GM18505 (cell line): Measurements from ENCODE around the gene TRIM34.

Experiments
- ATAC-seq: cut with Tn5 transposase; IDR thresholded peaks from one replicate; pipeline ENCODE4 v1.9.1; 2021; ENCODE audit not compliant: unreplicated experiment
- POLR2A ChIP-seq: IDR thresholded peaks from 4 replicates; pipeline ENCODE4 v1.6.1; 2011; ENCODE audit warnings: borderline replicate concordance; ENCODE audit not compliant: insufficient read depth, insufficient read length; ENCODE audit errors: extremely low read depth

Gene TRIM34

GRCh38 chr11:5603326-5603725 is 21.5 kb upstream of the TRIM34 start:
- ATAC-seq, result no peak
- TF ChIP-seq POLR2A, result no peak

GRCh38 chr11:5604896-5605295 is 19.9 kb upstream of the TRIM34 start:
- no peak for TF ChIP-seq POLR2A
- no peak for ATAC-seq

DNA sequence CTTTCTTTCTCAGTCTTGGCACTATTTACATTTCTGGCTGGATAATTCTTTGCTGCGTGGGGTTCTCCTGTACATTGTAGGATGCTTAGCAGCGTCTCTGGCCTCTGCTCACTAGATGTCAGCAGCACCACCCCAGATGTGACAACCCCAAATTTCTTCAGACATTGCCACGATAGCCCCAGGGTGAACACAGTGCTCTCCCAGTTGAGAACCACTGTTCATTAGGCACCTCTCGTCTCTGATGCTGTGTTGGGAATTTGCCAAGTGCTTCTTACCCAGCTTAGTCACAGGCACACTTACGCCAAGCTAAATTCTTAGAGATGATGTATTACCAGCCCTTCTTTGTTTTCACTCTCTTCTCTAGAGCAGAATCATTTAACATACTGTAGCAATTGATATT is 19.0 kb upstream of the TRIM34 start:
- ATAC-seq, result no peak
- no peak for TF ChIP-seq POLR2A

DNA sequence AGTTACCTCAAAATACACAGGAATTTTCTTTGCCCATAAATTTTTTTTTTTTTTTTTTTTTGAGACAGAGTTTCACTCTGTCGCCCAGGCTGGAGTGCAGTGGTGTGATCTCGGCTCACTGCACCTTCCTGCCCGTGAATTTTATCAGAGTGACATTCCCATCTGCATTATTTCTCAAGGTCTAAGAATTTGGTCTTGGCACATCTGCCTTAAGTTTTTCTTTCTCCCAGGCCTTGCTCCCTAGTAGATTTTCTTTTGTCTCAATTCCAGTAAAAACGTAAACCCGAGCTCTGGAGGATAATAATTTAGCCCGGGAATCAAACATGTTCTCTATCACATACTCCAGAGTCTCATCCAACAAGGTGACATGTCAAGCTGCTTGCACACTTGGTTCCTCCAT is 16.0 kb upstream of the TRIM34 start:
- ATAC-seq, result no peak
- TF ChIP-seq POLR2A, result no peak

GRCh38 chr11:5610446-5610845 is 14.4 kb upstream of the TRIM34 start:
- no peak for TF ChIP-seq POLR2A
- no peak for ATAC-seq

- TF ChIP-seq POLR2A, result no peak
- no peak for ATAC-seq
Measured at GRCh38 chr11:5611627-5612026, 13.2 kb upstream of the TRIM34 start.

DNA sequence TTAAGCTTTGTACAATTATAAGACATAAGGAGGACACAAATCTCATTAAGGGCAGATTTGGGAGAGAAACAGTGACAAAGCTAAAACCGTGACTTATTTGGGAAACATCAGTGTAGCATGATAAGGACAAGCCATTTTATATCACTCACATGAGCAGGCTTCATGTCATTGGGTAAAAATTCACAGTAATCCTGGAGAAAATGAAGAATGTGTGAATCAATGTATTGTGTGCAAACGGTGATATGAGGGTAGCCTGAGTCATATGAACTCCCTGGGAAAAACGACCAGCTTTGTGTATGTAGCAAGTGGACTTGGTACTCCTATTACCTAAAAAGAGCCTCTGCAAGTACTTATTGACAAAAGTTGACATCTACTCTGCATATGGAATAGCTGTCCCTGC is 6.0 kb upstream of the TRIM34 start:
- ATAC-seq, result no peak
- TF ChIP-seq POLR2A, result no peak

DNA sequence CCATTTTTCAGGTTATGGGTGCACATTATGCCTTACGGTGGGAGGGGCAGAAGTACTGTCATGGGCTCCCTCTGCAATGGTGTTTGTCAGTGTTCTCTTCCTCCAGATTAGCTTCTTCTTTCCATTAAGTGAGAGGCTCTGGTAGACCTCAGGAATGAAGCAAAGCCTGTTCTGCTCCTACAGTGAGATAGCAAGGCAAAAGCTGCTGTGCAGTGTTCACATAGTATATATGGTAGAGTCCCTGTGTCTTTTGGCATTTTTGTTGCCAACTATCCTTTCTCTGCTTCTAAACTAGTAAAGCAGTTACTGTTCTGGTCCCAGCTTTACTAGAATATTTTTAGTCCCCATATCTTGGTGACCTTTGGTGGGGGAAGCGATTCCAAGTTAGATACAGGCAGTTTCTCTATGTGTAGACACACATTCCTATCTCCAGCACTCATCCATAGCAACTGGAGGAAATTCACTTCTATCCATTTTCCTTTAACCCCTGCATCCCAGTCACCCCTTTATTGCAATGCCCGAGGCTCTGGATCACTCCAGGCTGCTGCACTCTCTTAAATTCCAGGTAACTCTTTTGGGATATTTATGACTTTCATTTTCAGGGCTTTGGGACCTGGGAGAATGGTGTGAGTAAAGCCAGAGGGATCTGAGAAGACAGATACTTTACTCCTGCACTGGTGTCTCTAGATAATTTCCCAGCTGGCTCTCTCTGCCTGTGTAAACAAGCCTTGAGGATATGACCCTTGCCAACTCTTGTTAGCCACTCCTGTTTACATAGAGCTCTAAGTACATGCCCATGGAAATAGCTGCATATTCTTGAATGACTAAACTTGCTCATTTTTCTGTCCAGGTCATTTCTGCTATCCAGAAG is 3.9 kb upstream of the TRIM34 start:
- ATAC-seq, result no peak
- TF ChIP-seq POLR2A, result no peak

GRCh38 chr11:5621580-5621979 is 3.2 kb upstream of the TRIM34 start:
- TF ChIP-seq POLR2A, result no peak
- no peak for ATAC-seq

- TF ChIP-seq POLR2A, result no peak
- ATAC-seq, result no peak
Measured at GRCh38 chr11:5622802-5623201, 2.0 kb upstream of the TRIM34 start.

DNA sequence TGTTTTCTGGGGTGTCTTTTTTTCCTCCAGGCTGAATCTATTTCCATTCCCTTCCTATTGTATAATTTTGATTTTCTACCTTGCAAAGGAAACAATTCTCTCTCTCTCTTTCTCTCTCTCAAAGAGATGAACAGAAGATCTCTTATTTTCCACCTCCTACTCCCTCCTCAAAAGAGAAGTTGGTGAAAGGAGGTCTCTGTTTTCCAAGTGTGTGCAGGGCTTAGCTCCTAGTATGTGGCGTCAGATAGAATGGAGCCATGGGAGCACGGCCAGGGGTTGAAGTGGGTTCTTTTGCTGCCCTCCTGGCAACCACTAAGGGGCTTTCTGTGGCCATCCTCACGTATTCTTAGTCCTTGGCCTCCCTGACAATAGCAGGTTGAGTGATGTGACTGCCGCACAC is 480 bp downstream of the TRIM34 start:
- no peak for ATAC-seq
- TF ChIP-seq POLR2A, result no peak

DNA sequence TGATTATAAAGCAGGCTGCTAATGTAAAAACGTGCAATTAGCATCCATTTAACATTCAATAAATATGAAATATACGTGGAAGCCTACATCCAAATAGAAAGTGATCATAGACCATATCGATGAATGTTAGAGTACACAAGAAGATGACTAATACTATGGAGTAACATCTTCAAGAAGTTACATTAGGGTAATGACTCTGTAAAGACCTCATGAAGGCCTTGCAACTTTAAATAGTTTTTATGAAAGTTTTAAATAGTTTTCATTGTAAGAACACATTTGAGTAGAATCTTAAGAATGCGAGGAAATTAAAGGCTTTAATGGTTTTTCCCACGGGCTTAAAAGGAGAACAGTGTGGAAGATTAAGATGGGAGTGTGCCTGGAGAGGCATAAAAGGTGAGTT is 1.4 kb downstream of the TRIM34 start:
- no peak for ATAC-seq
- TF ChIP-seq POLR2A, result no peak

DNA sequence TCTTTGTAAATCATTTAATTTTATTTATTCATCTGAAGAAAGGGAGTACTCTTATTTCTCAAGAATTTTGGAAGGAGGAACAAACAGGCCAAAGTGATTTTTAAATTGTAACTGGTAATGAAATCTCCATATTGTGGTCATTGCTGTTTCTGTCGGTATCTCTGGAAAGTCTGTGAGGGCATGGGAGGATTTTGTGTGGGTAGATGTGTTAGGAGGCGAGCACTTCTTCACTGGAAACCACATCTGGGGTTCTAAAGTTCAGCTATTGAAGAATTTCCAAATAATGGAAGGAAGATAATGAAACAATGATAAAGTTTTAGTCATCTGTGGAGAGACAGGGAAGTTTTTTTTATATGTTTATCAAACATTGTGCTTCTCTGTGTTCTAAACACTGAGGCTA is 6.6 kb downstream of the TRIM34 start:
- peak; percentile 20 for ATAC-seq

DNA sequence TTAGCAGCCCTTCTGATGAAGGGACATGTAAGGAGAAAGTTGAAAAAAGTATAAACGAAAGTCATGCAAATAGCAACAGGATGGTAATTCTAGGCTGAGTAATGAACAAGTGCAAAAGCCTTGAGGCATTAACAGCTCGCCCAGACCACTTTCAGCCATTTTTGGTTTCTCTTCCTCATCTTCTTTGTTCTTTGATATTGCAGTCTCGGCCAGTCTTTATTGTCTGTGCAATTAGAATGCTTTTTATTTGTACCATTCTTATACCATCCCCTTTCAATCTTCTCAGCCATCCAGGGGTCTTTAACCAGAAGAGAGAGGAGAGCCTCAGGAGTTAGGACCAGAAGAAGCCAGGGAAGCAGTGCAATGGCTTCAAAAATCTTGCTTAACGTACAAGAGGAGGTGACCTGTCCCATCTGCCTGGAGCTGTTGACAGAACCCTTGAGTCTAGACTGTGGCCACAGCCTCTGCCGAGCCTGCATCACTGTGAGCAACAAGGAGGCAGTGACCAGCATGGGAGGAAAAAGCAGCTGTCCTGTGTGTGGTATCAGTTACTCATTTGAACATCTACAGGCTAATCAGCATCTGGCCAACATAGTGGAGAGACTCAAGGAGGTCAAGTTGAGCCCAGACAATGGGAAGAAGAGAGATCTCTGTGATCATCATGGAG is 7.3 kb downstream of the TRIM34 start:
- peak; percentile 39 for TF ChIP-seq POLR2A
- ATAC-seq, result peak; percentile 96

More for the DNA sequence above, 6.6 kb downstream of the TRIM34 start:
- TF ChIP-seq POLR2A, result no peak
